K562 (cell line): ENCODE measurements around the gene MTOR. TPM values are rescaled to one million over a fixed set of nuclear protein-coding genes. Genes with fewer than 3 reads are reported as not detected.

Source experiments
- ATAC-seq: fragments of 200-7000 bp; cut with Tn5 transposase; 3 replicates; pipeline ENCODE4 v1.9.1; 2020; ENCODE audit warnings: moderate library complexity
- BruUV-seq: library from RNA; stranded (reverse); fragments of 400-500 nt; replicated peaks from 2 replicates; lab custom pipeline; 2021; lab: Mats Ljungman, UMichigan
- CTCF ChIA-PET: fragments of 300-600 bp; formaldehyde crosslinking; extraction: SDS; loops from one replicate; lab custom pipeline; 2021; ENCODE audit warnings: low intra/inter-chr PET ratio; lab: Yijun Ruan, JAX
- POLR2A ChIA-PET: fragments of 300-600, 350-650 bp; sonication (Branson Sonifier 250); formaldehyde crosslinking; extraction: SDS; loops from one replicate; lab custom pipeline; 2021; ENCODE audit warnings: antibody characterized with exemption, inconsistent platforms; lab: Yijun Ruan, JAX
- DNase-seq, 4 experiments: peaks; one replicate each; pipeline versions ENCODE4 v3.0.0 to v3.0.0-alpha.2; 2011 to 2018; ENCODE audit warnings: low spot score in 3 of 4, mixed read lengths in 3 of 4; ENCODE audit errors: extremely low read depth in 1 of 4
- FAIRE-seq: peaks from 2 replicates; lab custom pipeline; 2011; peaks lifted over from hg19 to GRCh38; lab: Jason Lieb, UNC
- H2AFZ ChIP-seq: 2 replicates; pipeline ENCODE4 v1.6.0; 2011; ENCODE audit warnings: low read depth, low read length, control low read depth, inconsistent platforms
- H3K27ac ChIP-seq: fragments of 200-600 bp; 3 replicates; pipeline ENCODE4 v1.8.0; 2011; ENCODE audit warnings: low read depth, mild to moderate bottlenecking, control low read depth, inconsistent platforms, low read length, moderate library complexity, mixed read lengths; ENCODE audit errors: extremely low read depth
- H3K27me3 ChIP-seq, 2 experiments: fragments of 300-600 bp in 1 of 2; 2 replicates in 1 of 2; 3 replicates in 1 of 2; pipeline versions ENCODE4 v1.6.0 to v1.8.0; 2011; ENCODE audit warnings: inconsistent platforms in 2 of 2, low read length in 2 of 2, mild to moderate bottlenecking in 1 of 2, mixed read lengths in 1 of 2, moderate library complexity in 1 of 2; ENCODE audit not compliant: control insufficient read depth in 2 of 2, insufficient read depth in 2 of 2
- H3K36me3 ChIP-seq: fragments of 300-600 bp; 3 replicates; pipeline ENCODE4 v1.8.0; 2011; ENCODE audit warnings: mild to moderate bottlenecking, low read length, inconsistent platforms; ENCODE audit not compliant: control insufficient read depth, insufficient read depth
- H3K4me1 ChIP-seq, 2 experiments: fragments of 200-600 bp in 1 of 2; replicated peaks in 1 of 2; 2 replicates in 1 of 2; 3 replicates in 1 of 2; pipeline versions ENCODE4 v1.5.1 to v1.8.0; 2011; ENCODE audit warnings: inconsistent platforms in 2 of 2, low read length in 2 of 2, mild to moderate bottlenecking in 1 of 2, mixed read lengths in 1 of 2, moderate library complexity in 1 of 2; ENCODE audit not compliant: control insufficient read depth in 2 of 2, insufficient read depth in 2 of 2
- H3K4me2 ChIP-seq: 2 replicates; pipeline ENCODE4 v1.6.1; 2011; ENCODE audit warnings: low read length, control low read depth, inconsistent platforms, mixed read lengths; ENCODE audit not compliant: insufficient read depth
- H3K4me3 ChIP-seq: fragments of 200-600 bp; sonication (generic), shearing (Covaris generic); 2 replicates; pipeline ENCODE4 v1.5.1; 2016; ENCODE audit warnings: control low read depth, inconsistent platforms
- H3K79me2 ChIP-seq: fragments of 200-600 bp; 3 replicates; pipeline ENCODE4 v1.8.0; 2011; ENCODE audit warnings: low read length, inconsistent platforms; ENCODE audit not compliant: control insufficient read depth, insufficient read depth
- H3K9ac ChIP-seq, 2 experiments: 2 replicates each; pipeline versions ENCODE4 v1.6.0 to v1.6.1; 2011; ENCODE audit warnings: low read depth in 2 of 2, low read length in 2 of 2, control low read depth in 1 of 2, inconsistent platforms in 1 of 2, mild to moderate bottlenecking in 1 of 2, mixed read lengths in 1 of 2; ENCODE audit not compliant: insufficient read depth in 1 of 2
- H3K9me1 ChIP-seq: one replicate; pipeline ENCODE4 v1.6.0; 2011; ENCODE audit warnings: inconsistent platforms, mild to moderate bottlenecking, low read length, moderate library complexity; ENCODE audit not compliant: control insufficient read depth, insufficient read depth
- H3K9me3 ChIP-seq: replicated peaks from 2 replicates; pipeline ENCODE4 v1.5.1; 2011; ENCODE audit warnings: low read depth, low read length, inconsistent platforms; ENCODE audit not compliant: control insufficient read depth, insufficient read depth
- H4K20me1 ChIP-seq: replicated peaks from 2 replicates; pipeline ENCODE4 v1.6.1; 2011; ENCODE audit warnings: low read length, inconsistent platforms, mixed read lengths; ENCODE audit not compliant: control insufficient read depth, insufficient read depth
- DDX20 ChIP-seq: fragments of 450-650 bp; IDR thresholded peaks from 2 replicates; pipeline ENCODE4 v1.6.1; 2016; ENCODE audit warnings: missing genetic modification characterization, low read depth, mild to moderate bottlenecking, missing compliant biosample characterization, moderate library complexity
- EZH2 ChIP-seq: IDR thresholded peaks from 2 replicates; pipeline ENCODE4 v1.6.1; 2012; ENCODE audit warnings: low read depth, mild to moderate bottlenecking, inconsistent platforms, low read length, borderline replicate concordance
- PRMT5 ChIP-seq: sonication (generic); formaldehyde crosslinking; IDR thresholded peaks from 2 replicates; pipeline ENCODE4 v1.5.0; 2020; ENCODE audit warnings: missing genetic modification reagents
- SIN3A ChIP-seq, 2 experiments: fragments of 150-350 bp in 1 of 2; IDR thresholded peaks; 2 replicates each; pipeline ENCODE4 v1.6.1; 2011 to 2016; ENCODE audit warnings: borderline replicate concordance in 2 of 2, low read depth in 2 of 2, low read length in 2 of 2, mild to moderate bottlenecking in 2 of 2, moderate library complexity in 2 of 2; ENCODE audit not compliant: control insufficient read depth in 1 of 2
- SRSF3 ChIP-seq: fragments of 200-400 bp; formaldehyde crosslinking; IDR thresholded peaks from 2 replicates; pipeline ENCODE4 v1.6.1; 2016; ENCODE audit warnings: mild to moderate bottlenecking, low read length, moderate library complexity; ENCODE audit not compliant: insufficient read depth
- WGBS: fragments of 100-300 bp; shearing (Covaris generic); methylation state at CpG from one replicate; pipeline ENCODE4 v1.1.6; 2016; ENCODE audit warnings: low coverage, mixed read lengths; ENCODE audit not compliant: insufficient coverage; ENCODE audit errors: missing lambda C conversion rate; 5-methylcytosine and 5-hydroxymethylcytosine counted together
- in situ Hi-C: fragments of 300-500 bp; cut with MboI; formaldehyde crosslinking; loops from 4 replicates; pipeline ENCODE4 v1.15.0; 2018; ENCODE audit warnings: inconsistent platforms, mixed read lengths
- intact Hi-C: fragments of 100-400 bp; cut with micrococcal nuclease; formaldehyde crosslinking; loops from 2 replicates; pipeline ENCODE4 v1.14.2; 2022
- polyA plus RNA-seq, 8 experiments: library from polyadenylated mRNA; depleted of rRNA in 4 of 8; stranded (reverse) in 5 of 8; unstranded in 3 of 8; fragments of >200 nt; fragmentation: Nextera tagmentation in 2 of 8; fragmentation: Illumina TruSeq in 1 of 8; extraction: Ambion mirVana in 2 of 8; extraction: Trizol in 1 of 8; gene quantifications; 2 replicates each; pipeline versions ENCODE4 v1.2.1 to v1.2.3, GENCODE V29; 2011 to 2014; ENCODE audit warnings: inconsistent platforms in 1 of 8, missing spikeins in 1 of 8
- total RNA-seq, 7 experiments: library from RNA; depleted of rRNA in 6 of 7; stranded (reverse); fragments of >200 nt in 6 of 7; fragmentation: Illumina TruSeq in 2 of 7; extraction: Trizol in 2 of 7; gene quantifications; 2 replicates each; pipeline versions ENCODE4 v1.2.1 to v1.2.3, GENCODE V29; 2011 to 2021; ENCODE audit warnings: low replicate concordance in 1 of 7
- TF ChIP-seq, protein P1 (sequence below): IDR thresholded peaks from 2 replicates; pipeline ENCODE4 v1.6.1; 2011; ENCODE audit not compliant: insufficient read length; ENCODE audit errors: extremely low read depth

Gene MTOR
- total and polyA plus RNA-seq, 9 of the 15 experiments (the other 6 are each of a cell fraction or from before 2014, with no cell fraction given) = 11.4 to 71.4 (median 52.2) TPM

DNA sequence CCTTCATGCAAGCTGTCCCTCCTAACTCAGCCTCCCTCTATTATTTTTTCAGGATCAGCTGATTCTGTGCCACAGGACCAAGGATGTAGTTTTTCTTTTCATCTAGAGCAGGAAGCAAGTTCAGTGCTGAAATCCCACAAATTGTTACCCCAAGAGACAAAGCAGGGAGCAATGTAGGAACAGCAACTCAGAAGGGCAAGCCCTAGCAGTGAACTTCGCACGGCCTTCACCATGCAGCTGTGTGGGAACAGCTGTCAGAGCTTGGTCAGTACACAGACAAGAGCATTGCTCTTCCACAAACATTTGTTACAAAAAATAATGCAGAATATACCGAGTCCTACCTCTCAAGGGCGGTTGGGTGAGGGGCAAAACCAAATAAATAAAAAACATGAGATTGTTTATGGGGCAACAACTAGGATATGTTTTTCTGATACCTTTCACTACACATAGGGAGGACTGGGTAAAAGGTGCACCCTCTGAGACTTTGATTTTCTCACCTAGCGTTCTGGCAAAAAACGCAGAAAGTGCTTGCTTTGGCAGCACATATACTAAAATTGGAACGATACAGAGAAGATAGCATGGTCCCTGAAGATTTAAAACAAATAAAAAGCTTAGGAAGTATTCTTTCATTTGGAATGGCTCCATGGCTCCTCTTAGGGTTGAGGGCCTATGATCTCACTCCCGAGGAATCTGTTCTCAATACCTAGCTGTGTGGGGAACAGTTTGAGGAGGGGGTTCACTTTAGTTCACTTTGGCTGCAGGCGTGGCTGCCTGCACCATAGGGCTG lies 110.3 kb downstream of the MTOR start:
- BruUV-seq = no TSS peak
- Histone ChIP-seq H4K20me1 (no peaks in the 10 kb centered on the region), H3K36me3 (peaks cover 87% of the 10 kb centered on the region), H3K9me1 (peaks cover 3% of the 10 kb centered on the region), H3K79me2 (no peaks in the 10 kb centered on the region), H3K9ac (no peak overlapping the region), H3K4me3 (no peak overlapping the region), H3K4me1 (no peaks in the 10 kb centered on the region), H3K9me3 (no peaks in the 10 kb centered on the region), H3K27me3 (no peaks in the 10 kb centered on the region), H3K4me2 (no peak overlapping the region), H3K27ac (no peak overlapping the region), H2AFZ (no peak overlapping the region)
- FAIRE-seq (no peak), ATAC-seq (no peak), DNase-seq (no peak)
- intact Hi-C loops (no loop called here), in situ Hi-C loops (no loop called here)
- TF ChIP-seq, protein P1, sequence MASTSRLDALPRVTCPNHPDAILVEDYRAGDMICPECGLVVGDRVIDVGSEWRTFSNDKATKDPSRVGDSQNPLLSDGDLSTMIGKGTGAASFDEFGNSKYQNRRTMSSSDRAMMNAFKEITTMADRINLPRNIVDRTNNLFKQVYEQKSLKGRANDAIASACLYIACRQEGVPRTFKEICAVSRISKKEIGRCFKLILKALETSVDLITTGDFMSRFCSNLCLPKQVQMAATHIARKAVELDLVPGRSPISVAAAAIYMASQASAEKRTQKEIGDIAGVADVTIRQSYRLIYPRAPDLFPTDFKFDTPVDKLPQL = no peak
- TF ChIP-seq SIN3A (IDR thresholded peaks at IDR 0.05; ENCODE audit: borderline replicate concordance in 2 of 2, control insufficient read depth in 1 of 2, low read depth in 2 of 2, low read length in 2 of 2) = no peak
- no peak for TF ChIP-seq DDX20 (tag)
- no peak for TF ChIP-seq PRMT5 (CRISPR knock-in tag)
- TF ChIP-seq EZH2 = no peak
- TF ChIP-seq SRSF3 = no peak
- WGBS = 95% methylated on average over 9 of the region's 9 CpGs
- POLR2A ChIA-PET = interaction anchor here (1.0 to 2.2 kb wide), 4 partner anchors 10 to 32 kb away, joined by 3 to 8 read pairs (median 4); no protein-coding TSS in a partner anchor
- CTCF ChIA-PET = no interaction called here
